GM18517 (cell line): ENCODE results near the gene FRG2C.
"Not testable (repeated sequence)": the region's sequence is repeated elsewhere in the genome, so short reads cannot be mapped to it uniquely, and the experiment has no call there.

Experiments used
- ATAC-seq: cut with Tn5 transposase; IDR thresholded peaks from one replicate; pipeline ENCODE4 v1.9.1; 2021; ENCODE audit warnings: mild to moderate bottlenecking, moderate library complexity; ENCODE audit not compliant: unreplicated experiment

The FRG2C gene

GRCh38 chr3:75664028-75664427 lies at the start of gene FRG2C:
TSS of gene FRG2C (plus strand) at chr3:75664328. CDS start at chr3:75664380, 52 bp downstream.
- not testable (repeated sequence) for ATAC-seq

- not testable (repeated sequence) for ATAC-seq
These were observed 45.3 kb upstream of the FRG2C start for GRCh38 chr3:75618666-75619305.

GRCh38 chr3:75619481-75620031 lies 44.6 kb upstream of the FRG2C start:
- not testable (repeated sequence) for ATAC-seq

GRCh38 chr3:75621772-75622171 lies 42.4 kb upstream of the FRG2C start:
- not testable (repeated sequence) for ATAC-seq

- not testable (repeated sequence) for ATAC-seq
These were observed 40.5 kb upstream of the FRG2C start for GRCh38 chr3:75623656-75624055.

GRCh38 chr3:75630887-75631535 lies 33.1 kb upstream of the FRG2C start:
- not testable (repeated sequence) for ATAC-seq

- ATAC-seq, result no peak
These were observed 32.6 kb upstream of the FRG2C start for GRCh38 chr3:75631541-75631940.

- ATAC-seq, result not testable (repeated sequence)
These were observed 25.2 kb upstream of the FRG2C start for GRCh38 chr3:75638947-75639346.

GRCh38 chr3:75641107-75641517 lies 23.0 kb upstream of the FRG2C start:
- ATAC-seq, result not testable (repeated sequence)

- peak; percentile 65 for ATAC-seq
These were observed 20.9 kb upstream of the FRG2C start for GRCh38 chr3:75643031-75643800.

- not testable (repeated sequence) for ATAC-seq
These were observed 18.6 kb upstream of the FRG2C start for GRCh38 chr3:75645548-75645947.

- no peak for ATAC-seq
These were observed 13.9 kb upstream of the FRG2C start for GRCh38 chr3:75650191-75650590.

- not testable (repeated sequence) for ATAC-seq
These were observed 8.8 kb upstream of the FRG2C start for GRCh38 chr3:75655101-75655904.

- ATAC-seq, result not testable (repeated sequence)
These were observed 8.2 kb upstream of the FRG2C start for GRCh38 chr3:75655956-75656355.

- ATAC-seq, result not testable (repeated sequence)
These were observed 5.6 kb upstream of the FRG2C start for GRCh38 chr3:75658411-75659107.

GRCh38 chr3:75659108-75659433 lies 5.1 kb upstream of the FRG2C start:
- ATAC-seq, result not testable (repeated sequence)

GRCh38 chr3:75665626-75666025 lies 1.5 kb downstream of the FRG2C start:
- not testable (repeated sequence) for ATAC-seq

GRCh38 chr3:75667757-75668701 lies 3.9 kb downstream of the FRG2C start:
- not testable (repeated sequence) for ATAC-seq
